Germinal center (tissue), 1 donor: ENCODE results near the gene MMP23B.
A peak's percentile ranks its signal among the peaks of the same experiment; 100 is the strongest.

ENCODE experiments used
- DNase-seq: peaks from one replicate; pipeline ENCODE4 v3.0.0; 2012; ENCODE audit warnings: mixed read lengths, low spot score

Gene MMP23B

DNA sequence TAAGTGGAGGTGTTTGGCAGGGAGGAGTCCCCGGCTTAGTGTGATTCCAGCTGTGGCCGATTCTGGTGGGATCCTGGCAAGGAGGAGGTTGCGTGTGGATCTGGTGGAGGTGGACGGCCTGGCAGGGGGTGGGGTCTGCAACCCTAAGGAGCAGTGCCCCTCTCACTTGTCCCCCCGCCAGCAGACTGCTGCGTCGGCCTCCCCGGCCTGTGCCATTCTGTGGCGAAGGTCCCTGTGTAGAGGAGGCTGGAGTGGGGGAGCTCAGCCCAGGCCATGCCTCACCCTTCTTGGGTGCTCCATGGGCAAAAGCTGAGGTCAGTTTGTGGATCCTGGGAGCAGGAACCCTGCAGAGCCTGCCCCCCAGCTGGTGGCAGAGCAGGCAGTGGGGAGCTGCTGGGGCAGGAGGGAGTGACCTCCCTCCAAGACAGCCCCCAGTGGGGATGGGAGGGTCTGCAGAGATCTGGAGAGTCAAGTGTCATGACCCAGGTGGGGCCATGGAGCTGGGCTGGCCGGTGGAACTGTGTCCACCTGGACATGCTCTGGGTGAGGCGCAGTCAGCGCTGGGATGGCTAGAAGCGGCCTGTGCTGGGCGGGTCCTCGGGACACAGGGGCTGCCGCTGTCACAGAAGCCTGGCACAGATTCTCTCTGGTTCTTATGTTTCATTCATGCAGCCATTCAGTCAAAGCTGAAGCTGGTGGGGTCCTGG lies 11.4 kb upstream of the MMP23B start:
- DNase-seq: no peak

DNA sequence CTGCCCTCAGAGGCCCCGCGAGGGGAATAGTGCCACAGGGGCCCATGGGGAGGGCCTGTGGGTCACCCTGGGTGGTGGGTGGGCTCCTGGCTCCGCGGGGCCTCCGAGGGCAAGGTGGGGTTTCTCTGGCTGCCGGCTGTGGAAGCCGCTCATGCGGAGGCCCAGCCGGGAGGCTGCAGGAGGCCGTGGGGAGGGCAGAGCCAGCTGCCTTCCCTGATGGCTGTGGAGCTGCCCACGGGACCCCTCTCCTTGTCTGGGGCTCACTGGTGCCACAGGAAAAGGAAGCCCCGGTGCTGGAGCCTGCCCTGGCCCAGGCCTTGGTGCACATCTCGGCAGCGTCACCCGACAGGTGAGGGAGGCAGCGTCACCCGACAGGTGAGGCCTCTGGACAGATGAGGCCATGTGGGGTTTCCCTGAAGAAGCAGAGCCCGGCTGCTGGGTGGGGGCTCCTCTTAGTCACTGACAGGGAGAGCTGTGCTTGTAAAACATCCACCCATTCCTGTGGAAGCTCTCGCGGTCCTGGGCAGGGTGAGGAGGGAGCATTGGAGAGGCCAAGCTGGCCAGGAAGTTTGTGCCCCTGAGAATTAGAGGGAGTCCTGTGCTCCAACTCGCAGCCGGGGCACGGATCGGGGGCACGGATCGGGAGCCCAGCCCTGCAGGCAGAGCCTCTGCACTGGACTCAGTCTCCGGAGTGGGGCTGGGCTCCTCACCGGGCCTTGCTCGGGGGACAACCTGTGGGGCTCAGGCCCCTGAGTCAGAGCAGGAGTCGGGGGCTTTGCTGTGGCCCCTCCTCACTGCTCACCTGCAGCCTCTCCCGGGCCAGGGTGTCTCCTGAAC lies 10.6 kb upstream of the MMP23B start:
- DNase-seq: no peak

GRCh38 chr1:1622010-1622787 lies 9.8 kb upstream of the MMP23B start:
- no peak for DNase-seq

DNA sequence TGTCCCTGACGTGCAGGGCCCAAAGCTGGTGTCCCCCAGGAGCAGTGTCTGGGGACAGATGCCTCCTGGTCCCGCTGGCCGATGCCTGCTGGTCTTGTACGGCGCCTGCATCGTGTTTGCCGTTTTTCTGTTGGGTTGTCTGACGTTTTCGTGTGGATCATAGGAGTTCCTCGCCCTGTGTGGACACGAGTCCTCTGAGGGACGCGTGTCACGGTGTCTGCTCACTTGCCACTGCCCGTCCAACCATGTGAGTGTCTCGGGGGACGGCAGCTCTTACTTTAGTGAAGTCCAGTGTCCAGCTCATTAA lies 9.2 kb upstream of the MMP23B start:
- no peak for DNase-seq

GRCh38 chr1:1623181-1623630 lies 8.8 kb upstream of the MMP23B start:
- DNase-seq: no peak

GRCh38 chr1:1623631-1624442 lies 8.1 kb upstream of the MMP23B start:
- DNase-seq: no peak

DNA sequence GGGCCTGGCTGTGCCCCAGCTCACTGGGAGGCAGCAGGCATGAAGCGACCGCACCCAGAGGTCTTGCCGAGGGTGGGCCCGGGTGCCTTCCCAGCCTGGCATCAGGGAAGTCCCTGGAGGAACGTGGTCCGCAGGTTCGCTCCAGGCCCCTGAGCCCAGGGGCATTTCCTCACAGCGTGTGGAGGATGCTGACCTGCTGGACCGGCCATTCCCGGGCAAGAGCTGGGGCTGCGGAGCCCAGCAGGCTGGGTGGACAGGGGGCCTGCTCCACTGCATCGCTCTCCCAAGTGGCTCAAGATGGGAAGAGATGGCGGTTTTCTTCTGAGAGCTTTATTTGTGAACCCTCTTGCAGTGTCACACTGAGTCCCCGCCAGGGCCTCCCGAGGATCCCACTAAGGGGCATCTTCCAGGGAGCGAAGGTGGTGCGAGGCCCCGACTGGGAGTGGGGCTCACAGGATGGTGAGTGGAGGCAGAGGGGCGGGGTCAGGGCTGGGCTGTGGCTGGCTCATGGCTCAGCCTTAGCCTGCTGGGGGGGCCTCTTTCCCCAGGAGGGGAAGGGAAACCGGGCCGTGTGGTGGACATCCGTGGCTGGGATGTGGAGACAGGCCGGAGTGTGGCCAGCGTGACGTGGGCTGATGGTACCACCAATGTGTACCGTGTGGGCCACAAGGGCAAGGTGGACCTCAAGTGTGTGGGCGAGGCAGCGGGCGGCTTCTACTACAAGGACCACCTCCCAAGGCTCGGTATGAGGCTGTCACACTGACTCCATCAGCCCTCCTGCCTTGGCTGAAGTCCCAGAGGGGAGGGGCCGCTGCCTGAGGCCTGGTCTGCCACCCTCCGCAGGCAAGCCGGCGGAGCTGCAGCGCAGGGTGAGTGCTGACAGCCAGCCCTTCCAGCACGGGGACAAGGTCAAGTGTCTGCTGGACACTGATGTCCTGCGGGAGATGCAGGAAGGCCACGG lies 7.2 kb upstream of the MMP23B start:
- no peak for DNase-seq

GRCh38 chr1:1625404-1625775 lies 6.6 kb upstream of the MMP23B start:
- DNase-seq: no peak

- no peak for DNase-seq
These were observed 6.2 kb upstream of the MMP23B start for GRCh38 chr1:1625824-1626206.

DNA sequence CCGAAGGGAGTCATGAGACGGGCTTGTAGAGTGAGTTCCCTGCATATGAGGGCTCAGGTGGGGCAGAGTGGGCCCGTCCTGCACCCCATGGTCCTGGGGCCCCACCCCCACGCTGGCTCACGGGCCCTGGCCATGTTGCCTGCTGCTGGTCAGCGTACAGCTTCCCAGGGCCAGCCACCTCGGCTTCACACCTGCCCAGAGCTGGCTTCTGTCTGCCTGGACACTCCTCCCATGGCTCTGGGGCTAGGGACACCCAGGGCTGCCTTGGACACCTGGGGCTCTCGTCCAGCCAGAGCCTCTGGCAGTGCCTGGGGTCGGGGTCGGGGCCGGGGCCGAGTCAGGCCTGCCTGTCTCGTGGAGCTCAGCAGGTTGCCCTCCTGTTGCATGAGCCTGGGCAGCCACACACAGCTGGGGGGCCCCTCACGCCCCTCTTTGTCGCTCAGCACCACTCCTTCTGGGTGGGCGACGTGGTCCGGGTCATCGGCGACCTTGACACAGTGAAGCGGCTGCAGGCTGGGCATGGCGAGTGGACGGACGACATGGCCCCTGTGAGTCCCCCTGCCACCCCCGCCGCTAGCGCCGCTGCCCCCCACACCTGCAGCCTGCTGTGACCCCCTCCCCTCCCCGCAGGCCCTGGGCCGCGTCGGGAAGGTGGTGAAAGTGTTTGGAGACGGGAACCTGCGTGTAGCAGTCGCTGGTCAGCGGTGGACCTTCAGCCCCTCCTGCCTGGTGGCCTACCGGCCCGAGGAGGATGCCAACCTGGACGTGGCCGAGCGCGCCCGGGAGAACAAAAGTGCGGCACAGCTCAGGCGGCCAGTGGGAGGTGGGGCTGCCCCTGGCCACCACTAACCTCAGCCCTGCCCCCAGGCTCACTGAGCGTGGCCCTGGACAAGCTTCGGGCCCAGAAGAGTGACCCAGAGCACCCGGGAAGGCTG lies 5.5 kb upstream of the MMP23B start:
- DNase-seq: no peak

GRCh38 chr1:1627261-1627828 lies 4.6 kb upstream of the MMP23B start:
- no peak for DNase-seq

DNA sequence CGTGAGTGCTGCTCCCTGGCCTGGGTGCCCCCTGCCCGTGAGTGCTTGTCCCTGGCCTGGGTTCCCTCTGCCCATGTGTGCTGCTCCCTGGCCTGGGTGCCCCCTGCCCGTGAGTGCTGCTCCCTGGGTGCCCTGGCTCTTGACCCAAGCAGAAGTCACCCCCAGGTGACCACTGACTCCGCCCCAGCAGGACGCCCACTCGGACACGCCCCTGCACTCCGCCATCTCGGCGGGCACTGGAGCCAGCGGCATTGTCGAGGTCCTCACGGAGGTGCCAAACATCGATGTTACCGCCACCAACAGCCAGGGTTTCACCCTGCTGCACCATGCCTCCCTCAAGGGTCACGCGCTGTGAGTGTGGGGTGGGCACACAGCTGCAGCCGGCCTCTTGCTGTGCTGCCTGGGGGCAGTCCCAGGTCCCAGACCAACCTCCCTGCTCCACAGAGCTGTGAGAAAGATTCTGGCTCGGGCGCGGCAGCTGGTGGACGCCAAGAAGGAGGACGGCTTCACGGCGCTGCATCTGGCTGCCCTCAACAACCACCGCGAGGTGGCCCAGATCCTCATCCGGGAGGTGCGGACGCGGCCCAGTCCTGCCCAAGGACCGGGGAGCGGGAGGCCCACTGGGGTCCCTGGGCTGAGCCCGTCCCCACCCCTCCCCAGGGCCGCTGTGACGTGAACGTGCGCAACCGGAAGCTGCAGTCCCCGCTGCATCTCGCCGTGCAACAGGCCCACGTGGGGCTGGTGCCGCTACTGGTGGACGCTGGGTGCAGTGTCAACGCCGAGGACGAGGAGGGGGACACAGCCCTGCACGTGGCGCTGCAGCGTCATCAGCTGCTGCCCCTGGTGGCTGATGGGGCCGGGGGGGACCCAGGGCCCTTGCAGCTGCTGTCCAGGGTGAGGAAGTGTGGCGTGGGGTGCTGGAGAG lies 3.9 kb upstream of the MMP23B start:
- no peak for DNase-seq

DNA sequence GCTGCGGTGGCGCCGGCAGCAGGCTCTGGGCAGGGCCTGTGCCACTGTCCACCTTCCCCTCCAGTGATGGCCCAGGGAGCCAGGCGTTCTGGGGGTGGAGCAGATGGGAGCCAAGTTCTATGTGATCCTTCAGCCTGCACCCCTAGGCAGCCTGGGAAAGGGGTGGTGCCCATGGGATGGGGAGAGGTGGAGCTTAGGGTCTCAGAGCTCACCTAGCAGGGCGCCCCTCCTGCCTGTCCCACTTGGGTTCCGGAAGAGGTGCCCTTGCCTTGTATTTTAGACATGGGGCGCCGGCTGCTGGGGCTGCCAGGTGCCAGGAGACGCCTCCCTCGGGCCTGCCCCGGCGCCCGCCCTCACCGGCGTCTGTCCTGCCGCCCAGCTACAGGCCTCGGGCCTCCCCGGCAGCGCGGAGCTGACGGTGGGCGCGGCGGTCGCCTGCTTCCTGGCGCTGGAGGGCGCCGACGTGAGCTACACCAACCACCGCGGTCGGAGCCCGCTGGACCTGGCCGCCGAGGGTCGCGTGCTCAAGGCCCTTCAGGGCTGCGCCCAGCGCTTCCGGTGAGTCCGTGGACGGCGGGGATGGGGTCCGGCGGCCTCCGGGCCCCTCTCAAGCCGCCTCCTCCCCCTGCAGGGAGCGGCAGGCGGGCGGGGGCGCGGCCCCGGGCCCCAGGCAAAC lies 3.1 kb upstream of the MMP23B start:
- peak; percentile 36 for DNase-seq

DNA sequence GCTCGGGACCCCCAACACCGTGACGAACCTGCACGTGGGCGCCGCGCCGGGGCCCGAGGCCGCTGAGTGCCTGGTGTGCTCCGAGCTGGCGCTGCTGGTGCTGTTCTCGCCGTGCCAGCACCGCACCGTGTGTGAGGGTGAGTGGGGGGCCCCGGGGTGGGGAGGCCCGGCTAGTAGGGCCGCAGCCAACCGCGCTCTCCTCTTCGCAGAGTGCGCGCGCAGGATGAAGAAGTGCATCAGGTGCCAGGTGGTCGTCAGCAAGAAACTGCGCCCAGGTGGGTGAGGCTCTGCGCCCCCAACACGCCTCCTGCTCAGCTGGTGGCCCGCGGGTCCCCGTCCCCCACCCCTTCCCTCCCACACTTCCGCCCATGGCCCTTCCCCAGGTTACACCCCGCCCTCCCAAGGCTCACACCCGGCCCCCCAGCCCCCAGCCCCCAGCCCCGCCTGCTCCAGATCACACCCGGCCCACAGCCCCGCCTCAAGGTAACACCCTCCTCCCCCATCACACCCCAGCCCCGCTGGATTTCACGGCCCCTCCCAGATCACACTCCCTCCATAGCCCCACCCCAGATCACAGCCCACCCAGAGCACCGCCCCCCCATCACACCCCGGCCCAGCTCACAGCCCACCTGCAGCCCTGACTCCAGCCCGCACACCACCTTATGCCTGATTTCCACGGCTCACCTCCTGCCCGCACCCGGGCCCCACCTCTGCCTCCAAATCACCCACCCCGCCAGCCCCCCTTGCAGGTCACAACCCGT lies 2.4 kb upstream of the MMP23B start:
- peak; percentile 74 for DNase-seq

DNA sequence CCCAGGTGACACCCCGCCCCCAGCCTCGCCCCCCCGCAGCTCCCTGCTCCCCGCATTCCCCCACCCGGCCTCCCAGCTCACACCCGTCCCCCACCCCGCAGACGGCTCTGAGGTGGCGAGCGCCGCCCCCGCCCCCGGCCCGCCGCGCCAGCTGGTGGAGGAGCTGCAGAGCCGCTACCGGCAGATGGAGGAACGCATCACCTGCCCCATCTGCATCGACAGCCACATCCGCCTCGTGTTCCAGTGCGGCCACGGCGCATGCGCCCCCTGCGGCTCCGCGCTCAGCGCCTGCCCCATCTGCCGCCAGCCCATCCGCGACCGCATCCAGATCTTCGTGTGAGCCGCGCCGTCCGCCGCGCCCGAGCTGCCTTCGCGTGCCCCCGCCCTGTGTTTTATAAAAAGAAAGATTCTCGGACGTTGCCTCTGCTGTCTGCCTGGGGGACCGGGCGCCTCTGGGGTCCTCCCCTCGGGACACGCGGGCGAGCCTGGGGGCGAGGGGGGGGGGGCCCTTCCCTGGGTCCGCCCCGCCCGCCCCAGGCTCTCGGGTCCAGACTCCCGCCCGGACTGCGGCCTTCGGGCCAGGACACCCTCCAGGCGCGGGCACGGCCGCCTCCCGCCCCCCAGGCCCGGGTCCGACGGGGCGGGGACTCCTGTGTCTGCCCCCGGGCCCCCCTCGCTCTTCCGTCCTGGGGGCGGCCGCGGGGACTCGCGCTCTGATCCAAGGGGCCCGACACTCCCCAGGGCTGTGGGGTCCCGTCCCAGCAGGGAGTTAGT lies 1.6 kb upstream of the MMP23B start:
- peak; percentile 99 for DNase-seq
